GM12878 (cell line): ENCODE measurements around the gene PLXNC1.

Experiments
- ATF2 ChIP-seq: IDR thresholded peaks from 2 replicates; pipeline ENCODE4 v1.6.1; 2012; ENCODE audit warnings: low read length, inconsistent platforms
- BRCA1 ChIP-seq: IDR thresholded peaks from 2 replicates; pipeline ENCODE4 v1.6.1; 2011; ENCODE audit warnings: low read depth, low read length, improper control_type of control experiment
- CEBPB ChIP-seq, 2 experiments: fragments of 150-350 bp in 1 of 2; IDR thresholded peaks; 2 replicates each; pipeline ENCODE4 v1.6.1; 2012 to 2014; ENCODE audit warnings: low read depth in 2 of 2, low read length in 2 of 2, borderline replicate concordance in 1 of 2, inconsistent platforms in 1 of 2
- CTCF ChIP-seq, 3 experiments: IDR thresholded peaks in 2 of 3; conservative IDR thresholded peaks in 1 of 3; 2 replicates each; pipeline ENCODE4 v1.5.1; 2011; ENCODE audit warnings: low read depth in 3 of 3, low read length in 3 of 3, mild to moderate bottlenecking in 3 of 3, control low read depth in 2 of 3, moderate library complexity in 2 of 3, inconsistent platforms in 1 of 3, mixed read lengths in 1 of 3; ENCODE audit not compliant: control insufficient read depth in 2 of 3, insufficient read depth in 1 of 3; ENCODE audit errors: extremely low read depth in 1 of 3
- EP300 ChIP-seq, 2 experiments: fragments of 150-350 bp in 1 of 2; IDR thresholded peaks; 2 replicates each; pipeline ENCODE4 v1.6.1; 2011 to 2012; ENCODE audit warnings: low read depth in 2 of 2, low read length in 2 of 2, borderline replicate concordance in 1 of 2, improper control_type of control experiment in 1 of 2, inconsistent platforms in 1 of 2; ENCODE audit not compliant: control insufficient read depth in 1 of 2
- EZH2 ChIP-seq: IDR thresholded peaks from 2 replicates; pipeline ENCODE4 v1.6.1; 2012; ENCODE audit warnings: low read depth, mild to moderate bottlenecking, control low read depth, inconsistent platforms, low read length, borderline replicate concordance; ENCODE audit not compliant: control insufficient read depth
- NFYB ChIP-seq: IDR thresholded peaks from 2 replicates; pipeline ENCODE4 v1.6.1; 2011; ENCODE audit warnings: low read depth, mild to moderate bottlenecking, low read length, improper control_type of control experiment, moderate library complexity; ENCODE audit not compliant: insufficient read depth
- NKRF ChIP-seq: fragments of 450-650 bp; conservative IDR thresholded peaks from 2 replicates; pipeline ENCODE4 v1.6.1; 2017; ENCODE audit warnings: mild to moderate bottlenecking, moderate library complexity
- NR2C2 ChIP-seq: IDR thresholded peaks from 2 replicates; pipeline ENCODE4 v1.6.1; 2011; ENCODE audit warnings: borderline replicate concordance, low read depth; ENCODE audit not compliant: control insufficient read depth, insufficient read length
- PBX3 ChIP-seq: IDR thresholded peaks from 2 replicates; pipeline ENCODE4 v1.6.1; 2011; ENCODE audit warnings: mild to moderate bottlenecking, low read depth, low read length, moderate library complexity; ENCODE audit not compliant: insufficient replicate concordance
- STAT3 ChIP-seq: IDR thresholded peaks from 2 replicates; pipeline ENCODE4 v1.6.1; 2011; ENCODE audit warnings: low read depth, low read length, improper control_type of control experiment
- ZNF384 ChIP-seq: IDR thresholded peaks from 2 replicates; pipeline ENCODE4 v1.6.1; 2012; ENCODE audit warnings: low read depth, mild to moderate bottlenecking, low read length, improper control_type of control experiment, borderline replicate concordance

- no peak for TF ChIP-seq EP300 (IDR thresholded peaks at IDR 0.05; ENCODE audit: borderline replicate concordance in 1 of 2, control insufficient read depth in 1 of 2, low read depth in 2 of 2, low read length in 2 of 2)
- TF ChIP-seq CTCF (IDR thresholded peaks at IDR 0.05 in 2 of 3, conservative IDR thresholded peaks at IDR 0.05 in 1 of 3; ENCODE audit: control insufficient read depth in 2 of 3, extremely low read depth in 1 of 3, insufficient read depth in 1 of 3, low read depth in 3 of 3, low read length in 3 of 3): no peak
- no peak for TF ChIP-seq STAT3
- no peak for TF ChIP-seq NKRF
- no peak for TF ChIP-seq CEBPB (IDR thresholded peaks at IDR 0.05; ENCODE audit: borderline replicate concordance in 1 of 2, low read depth in 2 of 2, low read length in 2 of 2)
- no peak for TF ChIP-seq PBX3
- no peak for TF ChIP-seq BRCA1
- TF ChIP-seq EZH2: no peak
- no peak for TF ChIP-seq ZNF384
- TF ChIP-seq NR2C2: no peak
- no peak for TF ChIP-seq NFYB
- TF ChIP-seq ATF2: no peak
Observed at GRCh38 chr12:94320109-94320508, 171.7 kb downstream of the PLXNC1 start.
